Testis (tissue), 2 donors: ENCODE measurements around the gene ATP6AP2.

ENCODE experiments used
- POLR2A ChIP-seq: fragments of 450-650 bp; IDR thresholded peaks from one replicate; pipeline ENCODE4 v1.6.1; 2017; ENCODE audit warnings: antibody characterized with exemption, mild to moderate bottlenecking, moderate library complexity
- TF ChIP-seq, protein P1 (sequence below), 3 experiments: fragments of 450-650 bp in 2 of 3; fragments of 200-600 bp in 1 of 3; sonication (generic) in 1 of 3; IDR thresholded peaks; one replicate each; pipeline ENCODE4 v1.5.1; 2016 to 2019; ENCODE audit warnings: antibody characterized with exemption in 3 of 3, mild to moderate bottlenecking in 2 of 3, moderate library complexity in 1 of 3

DNA sequence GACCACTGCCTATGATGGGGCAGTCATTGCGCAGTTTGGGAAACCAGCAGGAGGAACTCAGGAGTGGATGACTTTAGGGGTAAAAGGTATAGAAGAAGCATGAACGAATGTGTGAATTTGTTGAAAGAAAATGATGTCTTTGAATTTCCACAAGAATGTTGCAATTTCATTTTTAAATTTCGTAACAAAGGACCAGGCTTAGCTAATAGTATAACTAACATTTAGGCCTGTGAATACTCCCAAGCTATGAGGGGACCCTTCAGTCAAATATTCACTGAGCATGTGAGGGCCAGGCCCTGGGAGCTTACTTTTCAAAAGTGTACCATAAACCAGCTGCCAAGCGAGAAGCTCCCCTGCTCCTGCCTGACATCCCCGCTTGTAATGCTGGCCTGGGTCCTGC, 47.7 kb downstream of the ATP6AP2 start:
- TF ChIP-seq, protein P1, sequence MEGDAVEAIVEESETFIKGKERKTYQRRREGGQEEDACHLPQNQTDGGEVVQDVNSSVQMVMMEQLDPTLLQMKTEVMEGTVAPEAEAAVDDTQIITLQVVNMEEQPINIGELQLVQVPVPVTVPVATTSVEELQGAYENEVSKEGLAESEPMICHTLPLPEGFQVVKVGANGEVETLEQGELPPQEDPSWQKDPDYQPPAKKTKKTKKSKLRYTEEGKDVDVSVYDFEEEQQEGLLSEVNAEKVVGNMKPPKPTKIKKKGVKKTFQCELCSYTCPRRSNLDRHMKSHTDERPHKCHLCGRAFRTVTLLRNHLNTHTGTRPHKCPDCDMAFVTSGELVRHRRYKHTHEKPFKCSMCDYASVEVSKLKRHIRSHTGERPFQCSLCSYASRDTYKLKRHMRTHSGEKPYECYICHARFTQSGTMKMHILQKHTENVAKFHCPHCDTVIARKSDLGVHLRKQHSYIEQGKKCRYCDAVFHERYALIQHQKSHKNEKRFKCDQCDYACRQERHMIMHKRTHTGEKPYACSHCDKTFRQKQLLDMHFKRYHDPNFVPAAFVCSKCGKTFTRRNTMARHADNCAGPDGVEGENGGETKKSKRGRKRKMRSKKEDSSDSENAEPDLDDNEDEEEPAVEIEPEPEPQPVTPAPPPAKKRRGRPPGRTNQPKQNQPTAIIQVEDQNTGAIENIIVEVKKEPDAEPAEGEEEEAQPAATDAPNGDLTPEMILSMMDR (IDR thresholded peaks at IDR 0.05): no peak
- no peak for TF ChIP-seq POLR2A
